H9 (cell line): ENCODE data around the gene TTC29. TPM values are rescaled to one million over a fixed set of nuclear protein-coding genes. Genes with fewer than 3 reads are reported as not detected.

Experiments used
- DNase-seq: peaks from one replicate; pipeline ENCODE4 v3.0.0-alpha.2; 2017
- H2AFZ ChIP-seq: one replicate; pipeline ENCODE4 v1.6.1; 2013; ENCODE audit warnings: mild to moderate bottlenecking, low read length, control low read depth, moderate library complexity
- H2AK5ac ChIP-seq: 2 replicates; pipeline ENCODE4 v1.6.1; 2013; ENCODE audit warnings: low read length, control low read depth, mixed read lengths; ENCODE audit not compliant: insufficient read length
- H2BK120ac ChIP-seq: one replicate; pipeline ENCODE4 v1.6.1; 2013; ENCODE audit warnings: low read depth, mild to moderate bottlenecking, low read length, control low read depth, inconsistent platforms; ENCODE audit not compliant: poor library complexity, severe bottlenecking
- H2BK12ac ChIP-seq: 2 replicates; pipeline ENCODE4 v1.6.1; 2013; ENCODE audit warnings: low read length, control low read depth, mixed read lengths, low read depth; ENCODE audit not compliant: insufficient read length
- H2BK15ac ChIP-seq: 2 replicates; pipeline ENCODE4 v1.6.1; 2013; ENCODE audit warnings: low read depth, low read length, control low read depth
- H2BK20ac ChIP-seq: one replicate; pipeline ENCODE4 v1.6.1; 2013; ENCODE audit warnings: low read depth, mild to moderate bottlenecking, low read length, control low read depth, inconsistent platforms; ENCODE audit not compliant: poor library complexity, severe bottlenecking
- H2BK5ac ChIP-seq: 2 replicates; pipeline ENCODE4 v1.6.1; 2013; ENCODE audit warnings: low read length, control low read depth, mixed read lengths; ENCODE audit not compliant: insufficient read length
- H3K14ac ChIP-seq: 2 replicates; pipeline ENCODE4 v1.6.1; 2013; ENCODE audit warnings: low read length, control low read depth; ENCODE audit not compliant: insufficient read depth
- H3K18ac ChIP-seq: 2 replicates; pipeline ENCODE4 v1.6.1; 2013; ENCODE audit warnings: low read depth, mild to moderate bottlenecking, mixed read lengths, low read length, control low read depth; ENCODE audit not compliant: insufficient read length
- H3K23ac ChIP-seq: 2 replicates; pipeline ENCODE4 v1.6.1; 2013; ENCODE audit warnings: low read length, control low read depth, mixed read lengths, low read depth; ENCODE audit not compliant: insufficient read length
- H3K23me2 ChIP-seq: 2 replicates; pipeline ENCODE4 v1.6.1; 2013; ENCODE audit warnings: low read depth, mild to moderate bottlenecking, mixed read lengths, low read length, control low read depth; ENCODE audit not compliant: insufficient read length, poor library complexity, severe bottlenecking
- H3K27ac ChIP-seq: 2 replicates; pipeline ENCODE4 v1.5.1; 2013; ENCODE audit warnings: low read length, control low read depth, mixed read lengths, low read depth; ENCODE audit not compliant: insufficient read length
- H3K27me3 ChIP-seq: 2 replicates; pipeline ENCODE4 v1.6.1; 2013; ENCODE audit warnings: low read length, control low read depth, inconsistent platforms; ENCODE audit not compliant: insufficient read depth
- H3K4ac ChIP-seq: 2 replicates; pipeline ENCODE4 v1.6.1; 2013; ENCODE audit warnings: low read depth, mild to moderate bottlenecking, control low read depth, inconsistent platforms, low read length, moderate library complexity
- H3K4me1 ChIP-seq: 2 replicates; pipeline ENCODE4 v1.6.1; 2013; ENCODE audit warnings: low read length, control low read depth, inconsistent platforms; ENCODE audit not compliant: insufficient read depth
- H3K4me2 ChIP-seq: 2 replicates; pipeline ENCODE4 v1.6.1; 2013; ENCODE audit warnings: low read length, control low read depth, mixed read lengths; ENCODE audit not compliant: insufficient read length, insufficient read depth
- H3K56ac ChIP-seq: 2 replicates; pipeline ENCODE4 v1.6.1; 2013; ENCODE audit warnings: low read depth, mild to moderate bottlenecking, mixed read lengths, low read length, control low read depth; ENCODE audit not compliant: insufficient read length
- H3K79me1 ChIP-seq: 2 replicates; pipeline ENCODE4 v1.6.1; 2013; ENCODE audit warnings: low read depth, mild to moderate bottlenecking, moderate library complexity, low read length, control low read depth, inconsistent platforms; ENCODE audit not compliant: insufficient read depth, poor library complexity, severe bottlenecking
- H3K79me2 ChIP-seq: 2 replicates; pipeline ENCODE4 v1.6.1; 2013; ENCODE audit warnings: low read length, control low read depth, inconsistent platforms; ENCODE audit not compliant: insufficient read depth
- H3K9ac ChIP-seq: 2 replicates; pipeline ENCODE4 v1.6.1; 2013; ENCODE audit warnings: low read length, control low read depth, mixed read lengths; ENCODE audit not compliant: insufficient read length; ENCODE audit errors: extremely low read depth
- H3K9me3 ChIP-seq: one replicate; pipeline ENCODE4 v1.6.1; 2013; ENCODE audit warnings: low read depth, low read length, inconsistent platforms; ENCODE audit not compliant: control insufficient read depth
- H3T11ph ChIP-seq: one replicate; pipeline ENCODE4 v1.6.1; 2013; ENCODE audit warnings: mild to moderate bottlenecking, low read length, control low read depth, inconsistent platforms
- H4K20me1 ChIP-seq: one replicate; pipeline ENCODE4 v1.6.1; 2013; ENCODE audit not compliant: control insufficient read depth, insufficient read length, insufficient read depth
- H4K5ac ChIP-seq: 2 replicates; pipeline ENCODE4 v1.6.1; 2013; ENCODE audit warnings: low read depth, mild to moderate bottlenecking, mixed read lengths, low read length, control low read depth; ENCODE audit not compliant: insufficient read length
- H4K8ac ChIP-seq: replicated peaks from 2 replicates; pipeline ENCODE4 v1.6.1; 2013; ENCODE audit warnings: low read length, control low read depth, mixed read lengths, low read depth; ENCODE audit not compliant: insufficient read length
- H4K91ac ChIP-seq: 2 replicates; pipeline ENCODE4 v1.6.1; 2013; ENCODE audit warnings: low read depth, mild to moderate bottlenecking, moderate library complexity, mixed read lengths, low read length, control low read depth; ENCODE audit not compliant: insufficient read length
- H3K27ac Mint-ChIP-seq, 3 experiments: 2 replicates in 2 of 3; 3 replicates in 1 of 3; pipeline ENCODE4 v1.8.0; 2020 to 2021; ENCODE audit warnings: mixed read lengths in 3 of 3, mild to moderate bottlenecking in 1 of 3, moderate library complexity in 1 of 3
- H3K27me3 Mint-ChIP-seq: 2 replicates; pipeline ENCODE4 v1.8.0; 2021; ENCODE audit warnings: low read depth, mild to moderate bottlenecking, moderate library complexity, mixed read lengths
- H3K36me3 Mint-ChIP-seq, 3 experiments: 2 replicates in 2 of 3; 3 replicates in 1 of 3; pipeline ENCODE4 v1.8.0; 2020 to 2021; ENCODE audit warnings: low read depth in 3 of 3, mixed read lengths in 3 of 3; ENCODE audit not compliant: insufficient read depth in 1 of 3
- H3K4me1 Mint-ChIP-seq, 2 experiments: 2 replicates each; pipeline ENCODE4 v1.8.0; 2020; ENCODE audit warnings: mixed read lengths in 2 of 2
- H3K4me3 Mint-ChIP-seq, 2 experiments: 2 replicates in 1 of 2; 3 replicates in 1 of 2; pipeline ENCODE4 v1.8.0; 2020 to 2021; ENCODE audit warnings: mild to moderate bottlenecking in 2 of 2, mixed read lengths in 2 of 2, moderate library complexity in 1 of 2
- H3K9me3 Mint-ChIP-seq, 2 experiments: 2 replicates in 1 of 2; 3 replicates in 1 of 2; pipeline ENCODE4 v1.8.0; 2020; ENCODE audit warnings: mild to moderate bottlenecking in 2 of 2, mixed read lengths in 2 of 2, moderate library complexity in 1 of 2
- total RNA-seq: library from RNA; stranded (reverse); gene quantifications from 2 replicates; pipeline ENCODE4 v1.2.1, GENCODE V29; 2021
- TF ChIP-seq, protein P1 (sequence below): fragments of 200-600 bp; sonication (generic); conservative IDR thresholded peaks from 3 replicates; pipeline ENCODE4 v1.8.0; 2021; ENCODE audit warnings: antibody characterized with exemption, mild to moderate bottlenecking

TTC29 gene
- total RNA-seq, 1 experiment from 2014 or later: not detected

DNA sequence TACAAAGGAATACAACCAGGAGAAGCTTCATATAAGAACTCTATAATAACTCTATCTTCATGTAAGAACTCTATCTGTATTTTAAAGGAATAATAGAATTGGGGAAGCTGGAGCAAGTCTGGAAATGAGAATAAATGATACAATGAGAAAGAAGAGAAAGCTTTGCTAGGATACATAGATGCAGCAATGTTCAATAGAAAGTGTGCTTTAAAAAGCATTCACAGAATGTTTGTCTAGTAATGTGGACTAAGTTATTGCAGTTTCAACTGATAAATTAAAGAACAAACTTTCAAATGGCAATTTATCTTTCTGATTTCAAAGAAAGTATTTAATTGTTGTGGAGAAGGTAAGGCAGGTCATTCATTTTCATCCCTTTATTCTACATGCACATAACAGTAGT is 104.9 kb downstream of the TTC29 start:
- Mint-ChIP-seq H3K27me3 (no peaks in the 10 kb centered on the region), H3K27ac (no peak overlapping the region), H3K4me1 (peaks cover 5 to 6% of the 10 kb centered on the region in 2 experiments), H3K36me3 (no peaks in the 10 kb centered on the region), H3K4me3 (no peak overlapping the region), H3K9me3 (no peaks in the 10 kb centered on the region)
- Histone ChIP-seq H2AFZ (no peak overlapping the region), H3K27me3 (no peaks in the 10 kb centered on the region), H3T11ph (no peak overlapping the region), H2BK20ac (no peak overlapping the region), H3K9me3 (no peaks in the 10 kb centered on the region), H3K79me2 (no peaks in the 10 kb centered on the region), H3K4ac (no peak overlapping the region), H3K23me2 (no peaks in the 10 kb centered on the region), H3K79me1 (no peaks in the 10 kb centered on the region), H4K91ac (no peak overlapping the region), H2BK12ac (no peak overlapping the region), H3K14ac (no peak overlapping the region), H2BK120ac (no peak overlapping the region), H4K5ac (no peak overlapping the region), H3K56ac (no peak overlapping the region), H3K9ac (no peak overlapping the region), H2BK15ac (no peak overlapping the region), H2BK5ac (no peak overlapping the region), H3K18ac (no peak overlapping the region), H4K8ac (no peak overlapping the region), H2AK5ac (no peak overlapping the region), H4K20me1 (no peaks in the 10 kb centered on the region), H3K23ac (no peak overlapping the region), H3K4me1 (no peaks in the 10 kb centered on the region), H3K27ac (no peak overlapping the region), H3K4me2 (no peak overlapping the region)
- DNase-seq: no peak
- TF ChIP-seq, protein P1, sequence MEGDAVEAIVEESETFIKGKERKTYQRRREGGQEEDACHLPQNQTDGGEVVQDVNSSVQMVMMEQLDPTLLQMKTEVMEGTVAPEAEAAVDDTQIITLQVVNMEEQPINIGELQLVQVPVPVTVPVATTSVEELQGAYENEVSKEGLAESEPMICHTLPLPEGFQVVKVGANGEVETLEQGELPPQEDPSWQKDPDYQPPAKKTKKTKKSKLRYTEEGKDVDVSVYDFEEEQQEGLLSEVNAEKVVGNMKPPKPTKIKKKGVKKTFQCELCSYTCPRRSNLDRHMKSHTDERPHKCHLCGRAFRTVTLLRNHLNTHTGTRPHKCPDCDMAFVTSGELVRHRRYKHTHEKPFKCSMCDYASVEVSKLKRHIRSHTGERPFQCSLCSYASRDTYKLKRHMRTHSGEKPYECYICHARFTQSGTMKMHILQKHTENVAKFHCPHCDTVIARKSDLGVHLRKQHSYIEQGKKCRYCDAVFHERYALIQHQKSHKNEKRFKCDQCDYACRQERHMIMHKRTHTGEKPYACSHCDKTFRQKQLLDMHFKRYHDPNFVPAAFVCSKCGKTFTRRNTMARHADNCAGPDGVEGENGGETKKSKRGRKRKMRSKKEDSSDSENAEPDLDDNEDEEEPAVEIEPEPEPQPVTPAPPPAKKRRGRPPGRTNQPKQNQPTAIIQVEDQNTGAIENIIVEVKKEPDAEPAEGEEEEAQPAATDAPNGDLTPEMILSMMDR: no peak
